Fibroblast of lung (primary cell): ENCODE data around the gene ATF4.

Source experiments
- CTCF ChIP-seq, 2 donors: IDR thresholded peaks in 1 of 2; conservative IDR thresholded peaks in 1 of 2; 1 replicate in 1 of 2; 2 replicates in 1 of 2; pipeline ENCODE4 v1.5.1; 2011 to 2012; ENCODE audit warnings: low read length in 2 of 2, control low read depth in 1 of 2, inconsistent platforms in 1 of 2, low read depth in 1 of 2, mild to moderate bottlenecking in 1 of 2
- EZH2 ChIP-seq: IDR thresholded peaks from 2 replicates; pipeline ENCODE4 v1.5.1; 2012; ENCODE audit warnings: low read length, control low read depth, mild to moderate bottlenecking; ENCODE audit errors: missing control alignments

GRCh38 chr22:39537975-39538374 lies 17.6 kb downstream of the ATF4 start:
- TF ChIP-seq CTCF (conservative IDR thresholded peaks at IDR 0.05 in 1 of 2, IDR thresholded peaks at IDR 0.05 in 1 of 2; ENCODE audit: low read depth in 1 of 2, low read length in 2 of 2) = no peak
- TF ChIP-seq EZH2 = no peak
